K562 (cell line): ENCODE measurements around the gene COX5A. TPM values are rescaled to one million over a fixed set of nuclear protein-coding genes. Genes with fewer than 3 reads are reported as not detected.

Source experiments
- ATAC-seq: fragments of 200-7000 bp; cut with Tn5 transposase; 3 replicates; pipeline ENCODE4 v1.9.1; 2020; ENCODE audit warnings: moderate library complexity
- Bru-seq: library from RNA; stranded (reverse); fragments of 400-500 nt; gene quantifications from one replicate; lab custom pipeline; 2021; lab: Mats Ljungman, UMichigan
- BruChase-seq, 2 experiments: library from RNA; stranded (reverse); fragments of 400-500 nt; gene quantifications; one replicate each; lab custom pipeline; 2021; lab: Mats Ljungman, UMichigan
- BruUV-seq: library from RNA; stranded (reverse); fragments of 400-500 nt; replicated peaks from 2 replicates; lab custom pipeline; 2021; lab: Mats Ljungman, UMichigan
- CTCF ChIA-PET: fragments of 300-600 bp; formaldehyde crosslinking; extraction: SDS; loops from one replicate; lab custom pipeline; 2021; ENCODE audit warnings: low intra/inter-chr PET ratio; lab: Yijun Ruan, JAX
- POLR2A ChIA-PET: fragments of 300-600, 350-650 bp; sonication (Branson Sonifier 250); formaldehyde crosslinking; extraction: SDS; loops from one replicate; lab custom pipeline; 2021; ENCODE audit warnings: antibody characterized with exemption, inconsistent platforms; lab: Yijun Ruan, JAX
- DNase-seq, 4 experiments: peaks; one replicate each; pipeline versions ENCODE4 v3.0.0 to v3.0.0-alpha.2; 2011 to 2018; ENCODE audit warnings: low spot score in 3 of 4, mixed read lengths in 3 of 4; ENCODE audit errors: extremely low read depth in 1 of 4
- FAIRE-seq: peaks from 2 replicates; lab custom pipeline; 2011; peaks lifted over from hg19 to GRCh38; lab: Jason Lieb, UNC
- H2AFZ ChIP-seq: 2 replicates; pipeline ENCODE4 v1.6.0; 2011; ENCODE audit warnings: low read depth, low read length, control low read depth, inconsistent platforms
- H3K27ac ChIP-seq: fragments of 200-600 bp; 3 replicates; pipeline ENCODE4 v1.8.0; 2011; ENCODE audit warnings: low read depth, mild to moderate bottlenecking, control low read depth, inconsistent platforms, low read length, moderate library complexity, mixed read lengths; ENCODE audit errors: extremely low read depth
- H3K27me3 ChIP-seq, 2 experiments: fragments of 300-600 bp in 1 of 2; 2 replicates in 1 of 2; 3 replicates in 1 of 2; pipeline versions ENCODE4 v1.6.0 to v1.8.0; 2011; ENCODE audit warnings: inconsistent platforms in 2 of 2, low read length in 2 of 2, mild to moderate bottlenecking in 1 of 2, mixed read lengths in 1 of 2, moderate library complexity in 1 of 2; ENCODE audit not compliant: control insufficient read depth in 2 of 2, insufficient read depth in 2 of 2
- H3K36me3 ChIP-seq: fragments of 300-600 bp; 3 replicates; pipeline ENCODE4 v1.8.0; 2011; ENCODE audit warnings: mild to moderate bottlenecking, low read length, inconsistent platforms; ENCODE audit not compliant: control insufficient read depth, insufficient read depth
- H3K4me1 ChIP-seq, 2 experiments: fragments of 200-600 bp in 1 of 2; replicated peaks in 1 of 2; 2 replicates in 1 of 2; 3 replicates in 1 of 2; pipeline versions ENCODE4 v1.5.1 to v1.8.0; 2011; ENCODE audit warnings: inconsistent platforms in 2 of 2, low read length in 2 of 2, mild to moderate bottlenecking in 1 of 2, mixed read lengths in 1 of 2, moderate library complexity in 1 of 2; ENCODE audit not compliant: control insufficient read depth in 2 of 2, insufficient read depth in 2 of 2
- H3K4me2 ChIP-seq: 2 replicates; pipeline ENCODE4 v1.6.1; 2011; ENCODE audit warnings: low read length, control low read depth, inconsistent platforms, mixed read lengths; ENCODE audit not compliant: insufficient read depth
- H3K4me3 ChIP-seq: fragments of 200-600 bp; sonication (generic), shearing (Covaris generic); 2 replicates; pipeline ENCODE4 v1.5.1; 2016; ENCODE audit warnings: control low read depth, inconsistent platforms
- H3K79me2 ChIP-seq: fragments of 200-600 bp; 3 replicates; pipeline ENCODE4 v1.8.0; 2011; ENCODE audit warnings: low read length, inconsistent platforms; ENCODE audit not compliant: control insufficient read depth, insufficient read depth
- H3K9ac ChIP-seq, 2 experiments: 2 replicates each; pipeline versions ENCODE4 v1.6.0 to v1.6.1; 2011; ENCODE audit warnings: low read depth in 2 of 2, low read length in 2 of 2, control low read depth in 1 of 2, inconsistent platforms in 1 of 2, mild to moderate bottlenecking in 1 of 2, mixed read lengths in 1 of 2; ENCODE audit not compliant: insufficient read depth in 1 of 2
- H3K9me1 ChIP-seq: one replicate; pipeline ENCODE4 v1.6.0; 2011; ENCODE audit warnings: inconsistent platforms, mild to moderate bottlenecking, low read length, moderate library complexity; ENCODE audit not compliant: control insufficient read depth, insufficient read depth
- H3K9me3 ChIP-seq: replicated peaks from 2 replicates; pipeline ENCODE4 v1.5.1; 2011; ENCODE audit warnings: low read depth, low read length, inconsistent platforms; ENCODE audit not compliant: control insufficient read depth, insufficient read depth
- H4K20me1 ChIP-seq: replicated peaks from 2 replicates; pipeline ENCODE4 v1.6.1; 2011; ENCODE audit warnings: low read length, inconsistent platforms, mixed read lengths; ENCODE audit not compliant: control insufficient read depth, insufficient read depth
- CAMTA2 ChIP-seq: fragments of 250-450 bp; sonication (Bioruptor Pico); conservative IDR thresholded peaks from 2 replicates; pipeline ENCODE4 v1.5.1; 2022
- CHD2 ChIP-seq: IDR thresholded peaks from 2 replicates; pipeline ENCODE4 v1.6.1; 2011; ENCODE audit warnings: low read depth, low read length
- CREB1 ChIP-seq, 2 experiments: sonication (generic) in 1 of 2; formaldehyde crosslinking in 1 of 2; IDR thresholded peaks; 2 replicates each; pipeline versions ENCODE4 v1.6.1 to v1.8.0; 2012 to 2022; ENCODE audit warnings: inconsistent platforms in 1 of 2, mild to moderate bottlenecking in 1 of 2, missing genetic modification reagents in 1 of 2, moderate library complexity in 1 of 2
- CXXC5 ChIP-seq: fragments of 250-450 bp; sonication (Bioruptor Pico); IDR thresholded peaks from 2 replicates; pipeline ENCODE4 v1.8.0; 2022; ENCODE audit warnings: inconsistent platforms, mild to moderate bottlenecking, moderate library complexity
- DACH1 ChIP-seq: fragments of 450-650 bp; IDR thresholded peaks from 2 replicates; pipeline ENCODE4 v1.6.1; 2018; ENCODE audit not compliant: partially characterized antibody
- NFIX ChIP-seq: fragments of 250-450 bp; sonication (Bioruptor Pico); IDR thresholded peaks from 2 replicates; pipeline ENCODE4 v1.4.0; 2020; ENCODE audit warnings: low read depth, mild to moderate bottlenecking, moderate library complexity
- NR1H2 ChIP-seq: sonication (generic); formaldehyde crosslinking; IDR thresholded peaks from 2 replicates; pipeline ENCODE4 v1.4.0; 2020; ENCODE audit warnings: mild to moderate bottlenecking, missing genetic modification reagents
- RFX7 ChIP-seq: fragments of 250-450 bp; sonication (Bioruptor Pico); IDR thresholded peaks from 2 replicates; pipeline ENCODE4 v1.5.1; 2021; ENCODE audit warnings: mild to moderate bottlenecking
- STAT5A ChIP-seq: IDR thresholded peaks from 2 replicates; pipeline ENCODE4 v1.6.1; 2012; ENCODE audit warnings: low read length, inconsistent platforms, borderline replicate concordance
- TSC22D4 ChIP-seq: fragments of 450-650 bp; IDR thresholded peaks from 2 replicates; pipeline ENCODE4 v1.6.1; 2016; ENCODE audit warnings: missing genetic modification characterization, missing biosample characterization, control low read depth
- ZNF507 ChIP-seq: conservative IDR thresholded peaks from 2 replicates; pipeline ENCODE4 v1.6.1; 2017; ENCODE audit warnings: missing genetic modification characterization, missing compliant biosample characterization
- ZNF586 ChIP-seq: fragments of 450-650 bp; formaldehyde crosslinking; conservative IDR thresholded peaks from 2 replicates; pipeline ENCODE4 v1.4.0; 2020; ENCODE audit warnings: mild to moderate bottlenecking, moderate library complexity
- WGBS: fragments of 100-300 bp; shearing (Covaris generic); methylation state at CpG from one replicate; pipeline ENCODE4 v1.1.6; 2016; ENCODE audit warnings: low coverage, mixed read lengths; ENCODE audit not compliant: insufficient coverage; ENCODE audit errors: missing lambda C conversion rate; 5-methylcytosine and 5-hydroxymethylcytosine counted together
- in situ Hi-C: fragments of 300-500 bp; cut with MboI; formaldehyde crosslinking; loops from 4 replicates; pipeline ENCODE4 v1.15.0; 2018; ENCODE audit warnings: inconsistent platforms, mixed read lengths
- intact Hi-C: fragments of 100-400 bp; cut with micrococcal nuclease; formaldehyde crosslinking; loops from 2 replicates; pipeline ENCODE4 v1.14.2; 2022
- long read RNA-seq, 3 experiments: library from polyadenylated mRNA in 2 of 3; library from RNA in 1 of 3; unstranded in 2 of 3; stranded (forward) in 1 of 3; transcript quantifications; one replicate each; pipeline ENCODE4 v2.0.0, GENCODE V29; 2019 to 2022
- polyA minus RNA-seq, 3 experiments: library from RNA; depleted of rRNA, polyadenylated mRNA; stranded (reverse); fragments of >200 nt; gene quantifications; 2 replicates each; pipeline ENCODE4 v1.2.3, GENCODE V29; 2011
- polyA plus RNA-seq, 8 experiments: library from polyadenylated mRNA; depleted of rRNA in 4 of 8; stranded (reverse) in 5 of 8; unstranded in 3 of 8; fragments of >200 nt; fragmentation: Nextera tagmentation in 2 of 8; fragmentation: Illumina TruSeq in 1 of 8; extraction: Ambion mirVana in 2 of 8; extraction: Trizol in 1 of 8; gene quantifications; 2 replicates each; pipeline versions ENCODE4 v1.2.1 to v1.2.3, GENCODE V29; 2011 to 2014; ENCODE audit warnings: inconsistent platforms in 1 of 8, missing spikeins in 1 of 8
- total RNA-seq, 7 experiments: library from RNA; depleted of rRNA in 6 of 7; stranded (reverse); fragments of >200 nt in 6 of 7; fragmentation: Illumina TruSeq in 2 of 7; extraction: Trizol in 2 of 7; gene quantifications; 2 replicates each; pipeline versions ENCODE4 v1.2.1 to v1.2.3, GENCODE V29; 2011 to 2021; ENCODE audit warnings: low replicate concordance in 1 of 7
- TF ChIP-seq, protein P1 (sequence below): IDR thresholded peaks from 2 replicates; pipeline ENCODE4 v1.6.1; 2011; ENCODE audit not compliant: insufficient read length; ENCODE audit errors: extremely low read depth
- TF ChIP-seq, protein P2 (sequence below), 2 experiments: fragments of 250-450 bp in 1 of 2; fragments of 450-650 bp in 1 of 2; sonication (Bioruptor Pico) in 1 of 2; IDR thresholded peaks; 2 replicates each; pipeline versions ENCODE4 v1.6.1 to v1.8.0; 2016 to 2021; ENCODE audit warnings: mild to moderate bottlenecking in 2 of 2, moderate library complexity in 2 of 2, missing compliant biosample characterization in 1 of 2, missing genetic modification characterization in 1 of 2

COX5A gene
- total RNA-seq (2011; cell fraction: chromatin; rRNA removed; ENCODE audit: low replicate concordance), result 32.1 and 48.6 TPM in 2 replicates
- 31.2 and 36.9 TPM in 2 replicates for total RNA-seq (2011; cell fraction: nucleolus; rRNA removed)
- total RNA-seq (2011; cell fraction: nucleoplasm; rRNA removed), result 54.6 and 80.4 TPM in 2 replicates
- 182 and 196 TPM in 2 replicates for total RNA-seq (2014; rRNA removed)
- total RNA-seq (2014; rRNA removed; fragmentation: Illumina TruSeq; extraction: Trizol), result 427 and 480 TPM in 2 replicates
- total RNA-seq (2015; rRNA removed; fragmentation: Illumina TruSeq; extraction: Trizol), result 371 and 389 TPM in 2 replicates
- total RNA-seq (2021), result 476 and 490 TPM in 2 replicates
- 245 and 357 TPM in 2 replicates for polyA plus RNA-seq (2011; rRNA removed)
- polyA plus RNA-seq (2011; cell fraction: cytosol; rRNA removed), result 349 and 400 TPM in 2 replicates
- polyA plus RNA-seq (2011; cell fraction: nucleus; rRNA removed), result 157 and 270 TPM in 2 replicates
- 668 and 675 TPM in 2 replicates for polyA plus RNA-seq (2012)
- polyA plus RNA-seq (2014; fragmentation: Illumina TruSeq; extraction: Trizol), result 553 and 569 TPM in 2 replicates
- 100 to 1,000 TPM in 1 of 2 experiments, 10 to 100 TPM in 1; 86.8 to 116 TPM for polyA plus RNA-seq (2014; fragmentation: Nextera tagmentation; extraction: Ambion mirVana)
- 419 and 568 TPM in 2 replicates for polyA plus RNA-seq (2014; rRNA removed)
- polyA minus RNA-seq (2011; rRNA and poly(A)+ RNA removed), result 90.7 and 143 TPM in 2 replicates
- polyA minus RNA-seq (2011; cell fraction: cytosol; rRNA and poly(A)+ RNA removed), result 143 and 157 TPM in 2 replicates
- polyA minus RNA-seq (2011; cell fraction: nucleus; rRNA and poly(A)+ RNA removed), result 12.9 and 34.8 TPM in 2 replicates
- percentile 89 among the genes with signal in this experiment for Bru-seq, nascent RNA
- BruChase-seq, experiment 1, labeled RNA remaining after a 2-hour chase, result percentile 90 among the genes with signal in this experiment
- BruChase-seq, experiment 2, labeled RNA remaining after a 6-hour chase, result percentile 90 among the genes with signal in this experiment
- long read RNA-seq, experiment 1, transcript COX5A-201 (5 exons, 1,268 nt), result major isoform, 629 of 1,050 reads
- long read RNA-seq, experiment 1, transcript COX5A-202 (3 exons, 441 nt), result minor isoform, 7 of 1,050 reads
- long read RNA-seq, experiment 1, transcript COX5A-204 (4 exons, 579 nt), result minor isoform, 33 of 1,050 reads
- long read RNA-seq, experiment 1, partial matches to known transcripts, result 353 of 1,050 reads
- long read RNA-seq, experiment 1, other reads (novel, unspliced or antisense), result 25 of 1,050 reads
- long read RNA-seq, experiment 2, transcript COX5A-201 (5 exons, 1,268 nt), result major isoform, 378 of 494 reads
- long read RNA-seq, experiment 2, transcript COX5A-204 (4 exons, 579 nt), result minor isoform, 11 of 494 reads
- long read RNA-seq, experiment 2, partial matches to known transcripts, result 26 of 494 reads
- long read RNA-seq, experiment 2, other reads (novel, unspliced or antisense), result 72 of 494 reads
- long read RNA-seq, experiment 3, transcript COX5A-204 (4 exons, 579 nt), result minor isoform, 19 of 639 reads
- long read RNA-seq, experiment 3, transcript COX5A-201 (5 exons, 1,268 nt), result major isoform, 600 of 639 reads
- long read RNA-seq, experiment 3, partial matches to known transcripts, result 1 of 639 reads
- long read RNA-seq, experiment 3, other reads (novel, unspliced or antisense), result 15 of 639 reads

DNA sequence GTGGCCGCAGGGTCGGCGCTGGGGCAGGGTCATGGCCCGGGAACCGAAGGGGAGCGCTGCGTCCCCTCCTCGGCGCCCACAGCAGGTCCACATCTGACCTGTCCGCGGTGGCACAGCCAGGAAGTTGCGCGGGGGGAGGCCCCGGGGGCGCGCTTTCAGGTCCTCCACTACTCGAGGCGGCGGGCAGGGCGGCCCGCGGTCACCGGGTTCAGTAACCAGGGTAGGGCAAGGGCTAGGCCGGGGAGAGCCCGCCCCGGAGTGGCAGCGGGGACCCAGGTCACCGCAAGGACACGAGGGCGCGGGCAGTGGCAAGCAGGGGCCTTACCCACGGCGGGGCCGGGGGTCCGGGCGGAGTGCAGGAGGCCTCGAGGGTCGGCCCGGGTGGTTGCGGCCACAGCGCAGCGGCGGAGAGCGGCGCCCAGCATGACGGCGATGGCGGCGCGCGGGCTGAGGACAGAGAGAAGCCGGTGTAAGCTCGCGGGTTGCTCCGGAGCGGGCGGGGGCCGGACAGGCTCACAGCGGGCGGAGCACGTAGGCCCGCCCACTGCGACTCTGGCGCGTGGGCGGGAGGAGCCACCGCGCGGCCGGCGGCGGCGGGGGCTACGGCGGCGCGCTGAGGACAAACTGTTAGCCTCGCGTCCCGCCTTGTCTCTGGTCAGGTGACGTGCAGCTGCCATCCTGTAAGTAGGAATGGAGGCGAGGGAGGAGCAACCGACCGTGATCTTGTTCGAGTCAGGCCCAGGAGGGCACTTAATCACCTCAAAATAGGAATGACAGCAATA is at the start of gene COX5A:
Gene COX5A, minus strand, starts transcription at position 484 of the 782 bp plus-strand sequence. Its CDS starts 59 bp downstream, at position 425.
- CTCF ChIA-PET, result no interaction called here
- peak; percentile 95 for ATAC-seq
- Histone ChIP-seq H3K27ac (peak within 1 kb of the TSS; percentile 98), H3K4me2 (peak within 1 kb of the TSS; percentile 87), H3K27me3 (no peaks in the 10 kb centered on the region), H2AFZ (peak within 1 kb of the TSS; percentile 98), H3K9me1 (no peaks in the 10 kb centered on the region), H3K9ac (peak within 1 kb of the TSS; percentile 97 to 98), H3K4me1 (peaks cover 19 to 29% of the 10 kb centered on the region in 2 experiments), H3K9me3 (no peaks in the 10 kb centered on the region), H3K4me3 (peak within 1 kb of the TSS; percentile 99), H3K79me2 (peaks cover 51% of the 10 kb centered on the region), H4K20me1 (peaks cover 9% of the 10 kb centered on the region), H3K36me3 (peaks cover 34% of the 10 kb centered on the region; the same call in 2 of the 3 replicates)
- 1% methylated on average over 60 of the region's 85 CpGs for WGBS
- POLR2A ChIA-PET, result interaction anchor here (0.5 to 1.3 kb wide), 13 partner anchors 10 to 276 kb away, joined by 3 to 6 read pairs (median 4); partner anchors contain the start of gene FAM219B
- in situ Hi-C loops (no loop called here), intact Hi-C loops (no loop called here)
- peak; percentile 90 to 97 (median 92) for DNase-seq
- peak; percentile 88 for FAIRE-seq
- no TSS peak for BruUV-seq
- no peak for TF ChIP-seq NFIX (CRISPR knock-in tag)
- peak; percentile 95 for TF ChIP-seq CREB1 (IDR thresholded peaks at IDR 0.05)
- TF ChIP-seq CREB1 (CRISPR knock-in tag; IDR thresholded peaks at IDR 0.05), result peak; percentile 94
- TF ChIP-seq CHD2, result 0 out of 2 replicates have a peak, but pooled peaks have one; percentile 9
- TF ChIP-seq CAMTA2 (CRISPR knock-in tag), result no peak
- TF ChIP-seq, protein P1, sequence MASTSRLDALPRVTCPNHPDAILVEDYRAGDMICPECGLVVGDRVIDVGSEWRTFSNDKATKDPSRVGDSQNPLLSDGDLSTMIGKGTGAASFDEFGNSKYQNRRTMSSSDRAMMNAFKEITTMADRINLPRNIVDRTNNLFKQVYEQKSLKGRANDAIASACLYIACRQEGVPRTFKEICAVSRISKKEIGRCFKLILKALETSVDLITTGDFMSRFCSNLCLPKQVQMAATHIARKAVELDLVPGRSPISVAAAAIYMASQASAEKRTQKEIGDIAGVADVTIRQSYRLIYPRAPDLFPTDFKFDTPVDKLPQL, result no peak
- no peak for TF ChIP-seq ZNF507 (tag)
- no peak for TF ChIP-seq TSC22D4
- TF ChIP-seq, protein P2, sequence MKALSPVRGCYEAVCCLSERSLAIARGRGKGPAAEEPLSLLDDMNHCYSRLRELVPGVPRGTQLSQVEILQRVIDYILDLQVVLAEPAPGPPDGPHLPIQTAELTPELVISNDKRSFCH (CRISPR knock-in tag; IDR thresholded peaks at IDR 0.05), result no peak
- TF ChIP-seq, protein P2 (tag; IDR thresholded peaks at IDR 0.05), result no peak
- peak; percentile 96 for TF ChIP-seq CXXC5 (CRISPR knock-in tag)
- TF ChIP-seq DACH1, result no peak
- no peak for TF ChIP-seq ZNF586
- TF ChIP-seq STAT5A, result no peak
- 0 out of 2 replicates have a peak, but pooled peaks have one; percentile 51 for TF ChIP-seq NR1H2 (CRISPR knock-in tag)
- no peak for TF ChIP-seq RFX7 (CRISPR knock-in tag)
